HepG2 (cell line): ENCODE measurements around the gene DRG1. TPM values are rescaled to one million over a fixed set of nuclear protein-coding genes. Genes with fewer than 3 reads are reported as not detected.
A peak's percentile ranks its signal among the peaks of the same experiment; 100 is the strongest.

Experiments
- GZF1 ChIP-seq: sonication (generic); formaldehyde crosslinking; IDR thresholded peaks from 2 replicates; pipeline ENCODE4 v1.5.1; 2020; ENCODE audit warnings: mild to moderate bottlenecking, missing genetic modification reagents
- KDM5B ChIP-seq: sonication (generic); formaldehyde crosslinking; IDR thresholded peaks from 2 replicates; pipeline ENCODE4 v1.4.0; 2020; ENCODE audit warnings: missing genetic modification reagents, mild to moderate bottlenecking, borderline replicate concordance
- MAFK ChIP-seq, 2 experiments: IDR thresholded peaks in 1 of 2; conservative IDR thresholded peaks in 1 of 2; 2 replicates each; pipeline ENCODE4 v1.6.1; 2011; ENCODE audit warnings: improper control_type of control experiment in 2 of 2, low read length in 2 of 2
- MTA3 ChIP-seq: sonication (generic); formaldehyde crosslinking; IDR thresholded peaks from 2 replicates; pipeline ENCODE4 v1.4.0; 2020; ENCODE audit warnings: missing genetic modification reagents
- NFAT5 ChIP-seq: sonication (generic); formaldehyde crosslinking; IDR thresholded peaks from 2 replicates; pipeline ENCODE4 v1.4.0; 2020; ENCODE audit warnings: missing genetic modification reagents
- NFRKB ChIP-seq: fragments of 450-650 bp; IDR thresholded peaks from 2 replicates; pipeline ENCODE4 v1.6.1; 2017
- SALL2 ChIP-seq: sonication (generic); formaldehyde crosslinking; IDR thresholded peaks from 2 replicates; pipeline ENCODE4 v1.8.1; 2023; ENCODE audit warnings: mild to moderate bottlenecking, missing genetic modification reagents, inconsistent platforms
- SP4 ChIP-seq: sonication (generic); formaldehyde crosslinking; IDR thresholded peaks from 2 replicates; pipeline ENCODE4 v1.8.1; 2023; ENCODE audit warnings: mild to moderate bottlenecking, missing genetic modification reagents
- THAP9 ChIP-seq: sonication (generic); formaldehyde crosslinking; IDR thresholded peaks from 2 replicates; pipeline ENCODE4; 2020; ENCODE audit warnings: missing genetic modification reagents, mild to moderate bottlenecking, borderline replicate concordance
- ZFP37 ChIP-seq: sonication (generic); formaldehyde crosslinking; IDR thresholded peaks from 2 replicates; pipeline ENCODE4 v1.4.0; 2020; ENCODE audit warnings: missing genetic modification reagents, borderline replicate concordance
- ZMYM4 ChIP-seq: sonication (generic); formaldehyde crosslinking; IDR thresholded peaks from 2 replicates; pipeline ENCODE4 v1.8.1; 2023; ENCODE audit warnings: mild to moderate bottlenecking, missing genetic modification reagents
- ZNF530 ChIP-seq: sonication (generic); formaldehyde crosslinking; IDR thresholded peaks from 2 replicates; pipeline ENCODE4 v1.5.0; 2020; ENCODE audit warnings: low read depth, mild to moderate bottlenecking, missing genetic modification reagents
- ZSCAN20 ChIP-seq: sonication (generic); formaldehyde crosslinking; IDR thresholded peaks from 2 replicates; pipeline ENCODE4 v1.4.0; 2020; ENCODE audit warnings: missing genetic modification reagents, mild to moderate bottlenecking, borderline replicate concordance
- polyA plus RNA-seq, 8 experiments: library from polyadenylated mRNA; depleted of rRNA in 3 of 8; stranded (reverse) in 7 of 8; unstranded in 1 of 8; fragments of >200 nt; fragmentation: Illumina TruSeq in 4 of 8; extraction: Trizol in 4 of 8; gene quantifications; 2 replicates each; pipeline versions ENCODE4 v1.2.1 to v1.2.3, GENCODE V29; 2011 to 2016; ENCODE audit warnings: low read depth in 4 of 8, missing spikeins in 1 of 8, mixed read lengths in 1 of 8; ENCODE audit not compliant: insufficient read depth in 1 of 8
- total RNA-seq, 5 experiments: library from RNA; depleted of rRNA; stranded (reverse); fragments of >200 nt; fragmentation: Illumina TruSeq; extraction: Trizol; gene quantifications; 2 replicates each; pipeline ENCODE4 v1.2.3, GENCODE V29; 2016; ENCODE audit warnings: low read depth in 1 of 5
- TF ChIP-seq, protein P1 (sequence below): sonication (generic); formaldehyde crosslinking; IDR thresholded peaks from 2 replicates; pipeline ENCODE4 v1.5.0; 2020; ENCODE audit warnings: mild to moderate bottlenecking, missing genetic modification reagents
- TF ChIP-seq, protein P2 (sequence below): sonication (generic); formaldehyde crosslinking; IDR thresholded peaks from 2 replicates; pipeline ENCODE4 v1.5.0; 2020; ENCODE audit warnings: mild to moderate bottlenecking, missing genetic modification reagents

Gene DRG1
- total and polyA plus RNA-seq, 2 of the 13 experiments (the other 11 are each of a cell fraction or from before 2014, with no cell fraction given) = 59.0 to 94.8 TPM

GRCh38 chr22:31399211-31400022 lies at the start of gene DRG1 (continued):
- TF ChIP-seq MTA3 (CRISPR knock-in tag) = no peak
- TF ChIP-seq, protein P1, sequence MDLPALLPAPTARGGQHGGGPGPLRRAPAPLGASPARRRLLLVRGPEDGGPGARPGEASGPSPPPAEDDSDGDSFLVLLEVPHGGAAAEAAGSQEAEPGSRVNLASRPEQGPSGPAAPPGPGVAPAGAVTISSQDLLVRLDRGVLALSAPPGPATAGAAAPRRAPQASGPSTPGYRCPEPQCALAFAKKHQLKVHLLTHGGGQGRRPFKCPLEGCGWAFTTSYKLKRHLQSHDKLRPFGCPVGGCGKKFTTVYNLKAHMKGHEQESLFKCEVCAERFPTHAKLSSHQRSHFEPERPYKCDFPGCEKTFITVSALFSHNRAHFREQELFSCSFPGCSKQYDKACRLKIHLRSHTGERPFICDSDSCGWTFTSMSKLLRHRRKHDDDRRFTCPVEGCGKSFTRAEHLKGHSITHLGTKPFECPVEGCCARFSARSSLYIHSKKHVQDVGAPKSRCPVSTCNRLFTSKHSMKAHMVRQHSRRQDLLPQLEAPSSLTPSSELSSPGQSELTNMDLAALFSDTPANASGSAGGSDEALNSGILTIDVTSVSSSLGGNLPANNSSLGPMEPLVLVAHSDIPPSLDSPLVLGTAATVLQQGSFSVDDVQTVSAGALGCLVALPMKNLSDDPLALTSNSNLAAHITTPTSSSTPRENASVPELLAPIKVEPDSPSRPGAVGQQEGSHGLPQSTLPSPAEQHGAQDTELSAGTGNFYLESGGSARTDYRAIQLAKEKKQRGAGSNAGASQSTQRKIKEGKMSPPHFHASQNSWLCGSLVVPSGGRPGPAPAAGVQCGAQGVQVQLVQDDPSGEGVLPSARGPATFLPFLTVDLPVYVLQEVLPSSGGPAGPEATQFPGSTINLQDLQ (CRISPR knock-in tag) = peak; percentile 56; the same call in 1 of the 2 replicates
- TF ChIP-seq NFRKB = no peak
- TF ChIP-seq MAFK (conservative IDR thresholded peaks at IDR 0.05 in 1 of 2, IDR thresholded peaks at IDR 0.05 in 1 of 2; ENCODE audit: low read length in 2 of 2) = no peak
- peak; percentile 89 for TF ChIP-seq SP4 (CRISPR knock-in tag)
- no peak for TF ChIP-seq GZF1 (CRISPR knock-in tag)
- peak; percentile 95 for TF ChIP-seq ZFP37 (CRISPR knock-in tag)
- peak; percentile 79 for TF ChIP-seq ZMYM4
- TF ChIP-seq KDM5B (CRISPR knock-in tag) = peak; percentile 95; the same call in 1 of the 2 replicates
- no peak for TF ChIP-seq ZNF530
- TF ChIP-seq THAP9 (CRISPR knock-in tag) = peak; percentile 80; the same call in 1 of the 2 replicates
- TF ChIP-seq, protein P2, sequence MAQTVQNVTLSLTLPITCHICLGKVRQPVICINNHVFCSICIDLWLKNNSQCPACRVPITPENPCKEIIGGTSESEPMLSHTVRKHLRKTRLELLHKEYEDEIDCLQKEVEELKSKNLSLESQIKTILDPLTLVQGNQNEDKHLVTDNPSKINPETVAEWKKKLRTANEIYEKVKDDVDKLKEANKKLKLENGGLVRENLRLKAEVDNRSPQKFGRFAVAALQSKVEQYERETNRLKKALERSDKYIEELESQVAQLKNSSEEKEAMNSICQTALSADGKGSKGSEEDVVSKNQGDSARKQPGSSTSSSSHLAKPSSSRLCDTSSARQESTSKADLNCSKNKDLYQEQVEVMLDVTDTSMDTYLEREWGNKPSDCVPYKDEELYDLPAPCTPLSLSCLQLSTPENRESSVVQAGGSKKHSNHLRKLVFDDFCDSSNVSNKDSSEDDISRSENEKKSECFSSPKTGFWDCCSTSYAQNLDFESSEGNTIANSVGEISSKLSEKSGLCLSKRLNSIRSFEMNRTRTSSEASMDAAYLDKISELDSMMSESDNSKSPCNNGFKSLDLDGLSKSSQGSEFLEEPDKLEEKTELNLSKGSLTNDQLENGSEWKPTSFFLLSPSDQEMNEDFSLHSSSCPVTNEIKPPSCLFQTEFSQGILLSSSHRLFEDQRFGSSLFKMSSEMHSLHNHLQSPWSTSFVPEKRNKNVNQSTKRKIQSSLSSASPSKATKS = no peak; the same call in 1 of the 2 replicates
- TF ChIP-seq ZSCAN20 (CRISPR knock-in tag) = 0 out of 2 replicates have a peak, but pooled peaks have one; percentile 62
- 0 out of 2 replicates have a peak, but pooled peaks have one; percentile 52 for TF ChIP-seq NFAT5 (CRISPR knock-in tag)
- peak; percentile 82 for TF ChIP-seq SALL2 (CRISPR knock-in tag)
